PC-9 (cell line): ENCODE measurements around the gene SESN1. TPM values are rescaled to one million over a fixed set of nuclear protein-coding genes. Genes with fewer than 3 reads are reported as not detected.

ENCODE experiments used
- BruUV-seq: library from RNA; stranded (reverse); fragments of 400-500 nt; replicated peaks from 2 replicates; lab custom pipeline; 2021; lab: Mats Ljungman, UMichigan
- CTCF ChIA-PET: fragments of 300-600 bp; sonication (Branson Sonifier 250); formaldehyde crosslinking; loops from one replicate; lab custom pipeline; 2022; ENCODE audit warnings: antibody characterized with exemption; lab: Charles Lee
- POLR2A ChIA-PET: fragments of 300-600 bp; sonication (Branson Sonifier 250); formaldehyde crosslinking; loops from one replicate; lab custom pipeline; 2022; ENCODE audit warnings: antibody characterized with exemption; ENCODE audit not compliant: unreplicated experiment; lab: Charles Lee
- DNase-seq, 2 experiments: peaks; one replicate each; pipeline versions ENCODE4 v3.0.0 to v3.0.0-alpha.2; 2015 to 2022; ENCODE audit warnings: mixed read lengths in 1 of 2
- H2AFZ ChIP-seq: fragments of 200-600 bp; sonication (generic); 2 replicates; pipeline ENCODE4 v1.8.1; 2017; ENCODE audit warnings: antibody characterized with exemption
- H3F3A ChIP-seq: fragments of 200-600 bp; sonication (generic); 2 replicates; pipeline ENCODE4 v1.8.1; 2017; ENCODE audit warnings: antibody characterized with exemption, mild to moderate bottlenecking, low read depth; ENCODE audit not compliant: insufficient read depth
- H3K27ac ChIP-seq: fragments of 200-600 bp; sonication (generic); 2 replicates; pipeline ENCODE4 v1.6.1; 2016; ENCODE audit warnings: mixed run types
- H3K27me3 ChIP-seq: fragments of 200-600 bp; sonication (generic); 2 replicates; pipeline ENCODE4 v1.6.1; 2016; ENCODE audit warnings: low read depth, mixed run types; ENCODE audit not compliant: insufficient read depth
- H3K36me3 ChIP-seq: fragments of 200-600 bp; sonication (generic); 2 replicates; pipeline ENCODE4 v1.6.1; 2016; ENCODE audit warnings: low read depth, mixed run types
- H3K4me1 ChIP-seq: fragments of 200-600 bp; sonication (generic); replicated peaks from 2 replicates; pipeline ENCODE4 v1.6.1; 2016; ENCODE audit warnings: mixed run types; ENCODE audit not compliant: insufficient read depth
- H3K4me2 ChIP-seq: fragments of 200-600 bp; sonication (generic); 2 replicates; pipeline ENCODE4 v1.6.1; 2017; ENCODE audit warnings: mixed run types
- H3K4me3 ChIP-seq: fragments of 200-600 bp; sonication (generic); 2 replicates; pipeline ENCODE4 v1.6.1; 2016; ENCODE audit warnings: mixed run types
- H3K79me2 ChIP-seq: fragments of 200-600 bp; sonication (generic); 2 replicates; pipeline ENCODE4 v1.6.1; 2017; ENCODE audit warnings: low read depth, mixed run types
- H3K9me2 ChIP-seq: fragments of 200-600 bp; sonication (generic); 2 replicates; pipeline ENCODE4 v1.8.1; 2017; ENCODE audit warnings: mild to moderate bottlenecking; ENCODE audit not compliant: insufficient read depth
- H3K9me3 ChIP-seq: fragments of 200-600 bp; sonication (generic); 2 replicates; pipeline ENCODE4 v1.8.1; 2016; ENCODE audit warnings: low read depth; ENCODE audit not compliant: insufficient read depth
- H4K20me1 ChIP-seq: fragments of 200-600 bp; sonication (generic); 2 replicates; pipeline ENCODE4 v1.8.1; 2017; ENCODE audit not compliant: insufficient read depth
- EZH2 ChIP-seq: fragments of 200-600 bp; sonication (generic); IDR thresholded peaks from 2 replicates; pipeline ENCODE4 v1.8.0; 2017; ENCODE audit warnings: antibody characterized with exemption, low read depth
- intact Hi-C: fragments of 100-400 bp; cut with micrococcal nuclease; formaldehyde crosslinking; loops from one replicate; pipeline ENCODE4 v1.10.0; 2022; ENCODE audit not compliant: unreplicated experiment
- total RNA-seq: library from RNA; stranded (reverse); gene quantifications from 2 replicates; pipeline ENCODE4 v1.2.3, GENCODE V29; 2021
- TF ChIP-seq, protein P1 (sequence below): fragments of 200-600 bp; sonication (generic); conservative IDR thresholded peaks from 2 replicates; pipeline ENCODE4 v1.6.1; 2017; ENCODE audit warnings: mixed run types, antibody characterized with exemption, mild to moderate bottlenecking, moderate library complexity

The SESN1 gene
- total RNA-seq, 1 experiment from 2014 or later: 6.5 TPM

DNA sequence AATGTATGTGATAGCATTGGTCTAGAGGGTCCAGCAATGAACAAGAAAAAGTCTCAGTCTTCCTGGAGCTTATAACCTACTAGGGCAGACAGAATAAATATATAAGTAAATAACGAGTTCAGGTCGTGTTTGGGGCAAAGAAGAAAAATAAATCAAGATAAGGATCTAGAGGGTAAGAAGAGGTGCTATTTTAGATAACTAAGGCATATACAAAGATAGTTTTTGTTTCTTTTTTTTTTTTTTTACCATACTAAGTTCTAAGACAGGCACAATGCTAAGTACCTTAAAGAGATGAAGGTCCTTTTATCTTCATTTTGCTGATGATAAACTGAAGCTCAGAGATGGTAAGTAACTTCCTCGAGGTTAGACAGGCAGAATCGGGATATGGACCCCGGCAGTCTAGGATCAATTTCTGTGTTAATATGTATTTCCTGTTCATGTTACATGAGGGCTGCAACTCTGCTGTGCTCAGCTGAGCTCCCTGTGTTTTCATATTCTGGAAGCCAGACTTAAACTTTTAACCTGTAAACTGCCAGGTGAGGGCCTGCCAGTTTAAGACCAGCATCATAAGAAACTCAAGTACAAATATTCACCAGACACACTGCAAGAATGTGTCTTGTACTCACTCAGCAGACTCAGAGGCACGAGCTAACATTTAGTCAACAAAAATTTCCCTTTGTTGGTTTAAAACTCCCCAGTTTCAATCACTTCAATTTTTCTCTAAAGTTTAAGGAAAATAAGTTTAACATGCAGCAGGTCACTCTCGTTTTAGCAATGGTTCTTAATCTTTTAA is 23.3 kb downstream of the SESN1 start:
- H3K4me3 ChIP-seq: no peak overlapping the region
- no TSS peak for BruUV-seq
- no peaks in the 10 kb centered on the region for H3K36me3 ChIP-seq
- H3K27me3 ChIP-seq: no peaks in the 10 kb centered on the region
- H2AFZ ChIP-seq: no peak overlapping the region
- no peaks in the 10 kb centered on the region for H3F3A ChIP-seq
- POLR2A ChIA-PET: no interaction called here
- H3K4me1 ChIP-seq: no peaks in the 10 kb centered on the region; the same call in 1 of the 2 replicates
- H3K4me2 ChIP-seq: no peak overlapping the region
- no peaks in the 10 kb centered on the region for H4K20me1 ChIP-seq
- TF ChIP-seq, protein P1, sequence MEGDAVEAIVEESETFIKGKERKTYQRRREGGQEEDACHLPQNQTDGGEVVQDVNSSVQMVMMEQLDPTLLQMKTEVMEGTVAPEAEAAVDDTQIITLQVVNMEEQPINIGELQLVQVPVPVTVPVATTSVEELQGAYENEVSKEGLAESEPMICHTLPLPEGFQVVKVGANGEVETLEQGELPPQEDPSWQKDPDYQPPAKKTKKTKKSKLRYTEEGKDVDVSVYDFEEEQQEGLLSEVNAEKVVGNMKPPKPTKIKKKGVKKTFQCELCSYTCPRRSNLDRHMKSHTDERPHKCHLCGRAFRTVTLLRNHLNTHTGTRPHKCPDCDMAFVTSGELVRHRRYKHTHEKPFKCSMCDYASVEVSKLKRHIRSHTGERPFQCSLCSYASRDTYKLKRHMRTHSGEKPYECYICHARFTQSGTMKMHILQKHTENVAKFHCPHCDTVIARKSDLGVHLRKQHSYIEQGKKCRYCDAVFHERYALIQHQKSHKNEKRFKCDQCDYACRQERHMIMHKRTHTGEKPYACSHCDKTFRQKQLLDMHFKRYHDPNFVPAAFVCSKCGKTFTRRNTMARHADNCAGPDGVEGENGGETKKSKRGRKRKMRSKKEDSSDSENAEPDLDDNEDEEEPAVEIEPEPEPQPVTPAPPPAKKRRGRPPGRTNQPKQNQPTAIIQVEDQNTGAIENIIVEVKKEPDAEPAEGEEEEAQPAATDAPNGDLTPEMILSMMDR: no peak
- TF ChIP-seq EZH2: no peak
- H3K9me3 ChIP-seq: no peaks in the 10 kb centered on the region
- H3K79me2 ChIP-seq: no peaks in the 10 kb centered on the region
- CTCF ChIA-PET: interaction anchor here (0.7 to 2.3 kb wide), 3 partner anchors 274 to 632 kb away, joined by 8 to 12 read pairs (median 9); no protein-coding TSS in a partner anchor
- intact Hi-C loops: loop anchor here (5.0 to 10.0 kb wide), 4 partner anchors 124 to 1394 kb away; no protein-coding TSS in a partner anchor
- H3K9me2 ChIP-seq: no peaks in the 10 kb centered on the region
- H3K27ac ChIP-seq: no peak overlapping the region
- DNase-seq: no peak

DNA sequence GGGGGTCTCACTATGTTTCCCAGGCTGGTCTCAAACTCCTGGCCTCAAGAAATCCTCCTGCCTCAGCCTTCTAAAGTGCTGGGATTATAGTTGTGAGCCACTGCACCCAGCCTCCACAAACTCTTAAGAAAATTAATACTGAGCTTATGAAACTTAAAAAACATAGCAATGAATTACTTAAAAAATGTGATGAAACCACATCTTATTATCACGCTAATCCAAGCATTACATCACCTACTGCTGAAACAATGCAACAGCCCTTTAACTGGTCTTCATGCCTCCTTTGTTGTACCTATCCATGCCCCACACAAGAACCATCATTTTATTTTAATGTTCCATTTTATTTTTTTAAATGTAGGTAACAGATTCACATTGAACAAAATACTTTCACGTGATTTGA is 24.9 kb downstream of the SESN1 start:
- TF ChIP-seq, protein P1: no peak
- no peak for TF ChIP-seq EZH2
- DNase-seq: no peak
- no TSS peak for BruUV-seq
- H3K36me3 ChIP-seq: no peaks in the 10 kb centered on the region
- no peaks in the 10 kb centered on the region for H3F3A ChIP-seq
- H3K79me2 ChIP-seq: no peaks in the 10 kb centered on the region
- POLR2A ChIA-PET: interaction anchor here (0.6 kb wide), 1 partner anchor 177 kb away, joined by 3 read pairs; no protein-coding TSS in a partner anchor
- H3K27ac ChIP-seq: no peak overlapping the region
- no peaks in the 10 kb centered on the region for H3K9me2 ChIP-seq
- H3K4me3 ChIP-seq: no peak overlapping the region
- intact Hi-C loops: loop anchor here (5.0 to 10.0 kb wide), 4 partner anchors 122 to 1392 kb away; no protein-coding TSS in a partner anchor
- CTCF ChIA-PET: no interaction called here
- no peaks in the 10 kb centered on the region for H3K9me3 ChIP-seq
- no peaks in the 10 kb centered on the region for H4K20me1 ChIP-seq
- no peak overlapping the region for H2AFZ ChIP-seq
- H3K4me1 ChIP-seq: no peaks in the 10 kb centered on the region; the same call in 1 of the 2 replicates
- H3K27me3 ChIP-seq: no peaks in the 10 kb centered on the region
- no peak overlapping the region for H3K4me2 ChIP-seq

DNA sequence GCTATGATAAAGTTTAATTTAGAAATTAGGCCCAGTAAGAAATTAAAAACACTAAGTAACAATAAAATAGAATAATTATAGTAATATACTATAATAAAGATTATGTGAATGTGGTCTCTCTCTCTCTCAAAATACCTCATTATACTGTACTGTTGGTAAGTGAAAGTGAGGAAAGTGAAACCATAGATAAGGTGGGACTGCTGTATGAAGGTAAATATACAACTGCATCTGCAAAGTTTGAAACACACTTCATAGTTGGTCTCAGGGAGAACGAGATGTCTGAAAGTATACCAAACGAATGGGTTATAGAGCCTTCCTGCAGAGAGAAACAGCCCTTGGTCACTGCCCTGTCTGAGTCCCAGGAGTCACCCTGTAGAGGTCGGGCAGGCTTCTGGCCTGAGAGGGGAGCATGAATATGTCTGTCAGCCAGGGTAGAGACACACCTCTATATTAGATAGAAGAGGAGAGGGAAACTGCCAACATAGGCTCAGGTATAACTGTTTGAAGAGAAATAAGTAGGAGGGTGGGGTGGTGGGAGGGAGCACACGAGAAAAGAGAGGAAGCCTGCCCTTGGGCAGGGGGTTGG is 31.8 kb downstream of the SESN1 start:
- no peaks in the 10 kb centered on the region for H3K36me3 ChIP-seq
- ChIA-PET POLR2A (no interaction called here), CTCF (no interaction called here)
- H3K79me2 ChIP-seq: no peaks in the 10 kb centered on the region
- no peaks in the 10 kb centered on the region for H4K20me1 ChIP-seq
- no peak overlapping the region for H3K4me2 ChIP-seq
- H3K27ac ChIP-seq: no peak overlapping the region
- no peaks in the 10 kb centered on the region for H3K27me3 ChIP-seq
- DNase-seq: no peak
- H3K9me2 ChIP-seq: no peaks in the 10 kb centered on the region
- H3K9me3 ChIP-seq: no peaks in the 10 kb centered on the region
- H2AFZ ChIP-seq: no peak overlapping the region
- peaks cover 13% of the 10 kb centered on the region; the same call in 1 of the 2 replicates for H3F3A ChIP-seq
- no peak overlapping the region for H3K4me3 ChIP-seq
- H3K4me1 ChIP-seq: peaks cover 33% of the 10 kb centered on the region
- no TSS peak for BruUV-seq
- intact Hi-C loops: no loop called here
- TF ChIP-seq, protein P1: no peak
- no peak for TF ChIP-seq EZH2
